GM21360 (cell line): ENCODE data around the gene ELF3.
"Not testable (repeated sequence)": the region's sequence is repeated elsewhere in the genome, so short reads cannot be mapped to it uniquely, and the experiment has no call there.

ENCODE experiments used
- ATAC-seq: cut with Tn5 transposase; IDR thresholded peaks from one replicate; pipeline ENCODE4 v1.9.1; 2021; ENCODE audit warnings: mild to moderate bottlenecking, moderate library complexity; ENCODE audit not compliant: unreplicated experiment

Gene ELF3

DNA sequence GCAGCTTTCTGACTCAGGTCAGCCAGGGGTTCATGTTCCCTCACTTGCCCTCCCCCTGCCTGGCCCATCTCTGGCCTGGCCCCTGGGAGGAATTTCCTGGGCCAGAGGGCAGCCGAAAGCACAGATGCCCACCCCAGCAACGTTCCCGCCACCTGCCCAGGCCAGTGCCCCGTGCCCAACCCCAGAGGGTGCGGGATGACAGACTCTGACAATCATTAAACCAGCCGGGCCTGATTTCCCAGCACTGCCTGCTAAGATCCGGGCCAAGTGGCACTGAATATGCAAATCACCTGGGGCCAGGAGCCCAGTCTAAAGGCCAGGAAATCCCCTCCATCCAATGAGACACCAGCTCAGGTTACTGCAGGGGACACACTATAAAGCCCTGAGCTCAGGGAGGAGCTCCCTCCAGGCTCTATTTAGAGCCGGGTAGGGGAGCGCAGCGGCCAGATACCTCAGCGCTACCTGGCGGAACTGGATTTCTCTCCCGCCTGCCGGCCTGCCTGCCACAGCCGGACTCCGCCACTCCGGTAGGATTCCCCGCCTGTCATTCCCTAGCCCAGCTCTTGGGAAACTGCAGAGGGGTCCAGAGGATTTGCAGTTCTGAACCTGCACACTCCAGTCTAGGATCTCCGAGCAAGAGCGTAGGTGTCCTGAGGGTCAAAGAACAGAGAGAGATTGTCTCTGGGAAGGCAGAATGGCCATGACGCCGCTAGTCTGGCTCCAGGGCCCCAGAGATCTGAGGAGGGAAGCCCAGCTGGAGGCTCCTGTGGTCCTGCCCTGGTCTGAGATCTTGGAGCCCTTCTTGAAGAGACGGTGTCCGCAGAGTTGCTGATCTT is at the start of gene ELF3:
ELF3 (plus strand) TSS at position 408 of the 836 bp plus-strand sequence. CDS start 550 bp downstream, outside the sequence.
- no peak for ATAC-seq

DNA sequence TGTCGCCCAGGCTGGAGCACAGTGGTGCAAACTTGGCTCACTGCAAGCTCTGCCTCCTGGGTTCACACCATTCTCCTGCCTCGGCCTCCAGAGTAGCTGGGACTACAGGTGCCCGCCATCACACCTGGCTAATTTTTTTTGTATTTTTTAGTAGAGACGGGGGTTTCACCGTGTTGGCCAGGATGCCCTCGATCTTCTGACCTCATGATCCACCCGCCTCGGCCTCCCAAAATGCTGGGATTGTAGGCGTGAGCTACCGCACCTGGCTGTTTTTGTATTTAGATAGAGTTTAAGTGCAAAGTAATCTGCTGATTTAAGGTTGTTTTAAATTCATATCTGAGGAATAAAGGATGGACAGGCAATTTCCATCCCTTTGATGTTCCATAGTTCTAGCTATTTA is 48.0 kb upstream of the ELF3 start:
- ATAC-seq = not testable (repeated sequence)

DNA sequence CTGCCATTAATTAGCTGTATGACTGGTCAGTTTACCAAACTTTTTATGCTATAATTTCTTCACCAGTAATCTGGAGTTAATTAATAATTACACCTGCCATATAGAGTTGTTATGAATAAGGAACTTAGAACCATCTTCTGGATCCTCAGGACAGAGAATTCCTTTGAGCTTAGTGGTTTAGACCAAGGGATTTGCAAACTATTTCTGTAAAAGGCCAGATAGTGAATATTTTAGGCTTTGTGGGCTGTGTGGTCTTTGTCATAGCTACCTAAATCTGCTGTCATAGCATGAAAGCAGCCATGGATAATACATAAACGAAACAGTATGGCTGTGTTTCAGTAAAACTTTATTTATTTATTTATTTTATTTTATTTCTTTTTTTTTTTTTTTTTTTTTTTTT is 46.1 kb upstream of the ELF3 start:
- no peak for ATAC-seq

DNA sequence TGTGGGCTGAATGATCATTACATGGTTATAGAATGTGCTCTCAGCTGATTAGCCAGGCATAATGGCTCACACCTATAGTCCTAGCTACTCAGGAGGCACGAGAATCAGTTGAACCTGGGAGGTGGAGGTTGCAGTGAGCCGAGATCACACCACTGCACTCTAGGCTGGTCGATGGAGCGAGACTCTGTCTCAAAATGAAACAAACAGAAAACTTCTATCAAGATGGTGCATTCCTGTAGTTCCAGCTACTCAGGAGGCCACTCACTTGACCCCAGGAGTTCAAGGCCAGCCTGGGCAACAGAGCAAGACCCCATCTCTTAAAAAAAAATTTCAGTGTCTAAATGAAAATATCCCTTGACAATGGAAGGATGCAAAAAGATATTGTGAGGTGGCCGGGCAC is 44.2 kb upstream of the ELF3 start:
- no peak for ATAC-seq

DNA sequence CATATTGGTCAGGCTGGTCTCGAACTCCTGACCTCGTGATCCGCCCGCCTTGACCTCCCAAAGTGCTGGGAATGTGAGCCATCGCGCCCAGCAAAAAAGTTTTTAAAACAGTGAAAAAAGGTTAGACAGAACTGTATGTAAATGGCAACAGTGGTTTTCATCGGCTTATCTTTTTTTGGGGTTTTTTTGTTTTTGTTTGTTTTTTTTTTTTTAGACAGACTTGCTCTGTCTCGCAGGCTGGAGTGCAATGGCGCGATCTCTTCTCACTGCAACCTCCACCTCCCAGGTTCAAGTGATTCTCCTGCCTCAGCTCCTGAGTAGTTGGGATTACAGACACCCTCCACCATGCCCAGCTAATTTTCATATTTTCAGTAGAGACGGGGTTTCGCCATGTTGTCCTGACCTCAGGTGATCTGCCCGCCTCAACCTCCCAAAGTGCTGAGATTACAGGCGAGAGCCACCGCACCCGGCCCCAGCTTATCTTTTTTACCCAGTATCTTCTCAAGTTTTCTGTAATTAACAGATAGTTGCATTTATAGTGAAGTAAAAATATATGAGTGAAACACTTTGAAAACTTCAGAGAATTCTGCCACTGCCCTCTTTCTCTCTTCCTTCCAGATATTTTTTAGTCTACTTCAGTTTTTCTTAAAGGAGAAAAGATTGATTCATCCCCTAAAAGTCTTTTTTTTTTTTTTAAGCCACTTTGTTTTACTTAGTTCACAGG is 42.0 kb upstream of the ELF3 start:
- no peak for ATAC-seq

DNA sequence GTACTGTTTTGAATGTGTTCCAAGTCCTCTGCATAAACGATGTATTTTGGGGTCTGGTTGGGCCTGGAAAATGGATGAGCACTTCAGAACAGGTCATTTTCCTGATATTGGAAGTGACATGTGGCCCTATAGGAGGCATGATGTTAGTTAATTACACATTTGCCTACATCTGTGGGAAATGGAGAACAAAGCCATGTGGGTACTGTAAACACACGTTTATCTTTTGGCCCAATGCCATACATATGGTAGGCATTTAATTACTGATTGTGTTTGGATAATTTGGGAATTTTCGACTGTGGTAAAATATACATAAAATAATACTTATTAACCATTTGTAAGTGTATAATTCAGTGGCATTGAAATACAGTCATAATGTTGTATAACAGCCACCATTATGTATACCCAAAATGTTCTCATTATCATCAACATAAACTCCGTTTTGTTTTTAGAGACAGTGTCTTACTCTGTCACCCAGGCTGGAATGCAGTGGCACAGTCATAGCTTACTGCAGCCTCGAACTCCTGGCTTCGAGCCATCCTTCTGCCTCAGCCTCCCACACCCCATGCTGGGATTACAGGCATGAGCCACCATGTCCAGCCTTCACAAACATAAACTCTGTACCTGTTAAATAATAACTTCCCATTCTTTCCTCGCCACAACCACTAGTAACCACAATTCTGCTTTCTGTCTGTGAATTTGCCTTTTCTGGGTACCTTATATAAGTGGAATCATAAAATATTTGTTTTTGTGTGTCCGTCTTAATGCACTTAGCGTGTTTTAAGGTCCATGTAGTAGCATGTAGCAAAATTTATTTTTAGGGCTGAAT is 39.8 kb upstream of the ELF3 start:
- no peak for ATAC-seq

DNA sequence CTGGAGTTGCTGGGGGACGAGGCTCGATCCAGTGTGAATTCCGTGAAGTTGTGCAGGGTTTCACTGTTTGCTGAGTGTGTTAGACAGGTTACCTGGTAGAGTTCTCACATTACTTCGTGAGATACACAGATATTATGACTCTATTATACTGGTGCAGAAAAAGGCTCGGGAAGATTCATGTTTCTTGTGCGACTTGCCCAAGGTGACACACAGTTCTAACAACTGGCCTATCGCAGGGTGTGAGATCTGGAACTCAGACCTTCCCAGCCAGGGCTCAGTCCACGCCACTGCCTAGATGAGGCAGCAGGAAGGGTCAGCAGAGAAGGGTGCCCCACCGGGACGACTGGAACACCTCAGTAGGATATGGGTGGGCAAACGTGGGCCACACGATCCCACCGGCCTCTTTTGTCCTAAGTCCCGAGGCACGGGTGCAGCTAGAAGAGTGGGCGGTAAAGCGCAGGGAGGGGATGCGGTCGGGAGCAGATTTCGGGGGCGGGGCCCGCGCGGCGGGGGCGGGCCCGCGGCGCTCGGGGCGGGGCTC is 28.2 kb upstream of the ELF3 start:
- no peak for ATAC-seq

DNA sequence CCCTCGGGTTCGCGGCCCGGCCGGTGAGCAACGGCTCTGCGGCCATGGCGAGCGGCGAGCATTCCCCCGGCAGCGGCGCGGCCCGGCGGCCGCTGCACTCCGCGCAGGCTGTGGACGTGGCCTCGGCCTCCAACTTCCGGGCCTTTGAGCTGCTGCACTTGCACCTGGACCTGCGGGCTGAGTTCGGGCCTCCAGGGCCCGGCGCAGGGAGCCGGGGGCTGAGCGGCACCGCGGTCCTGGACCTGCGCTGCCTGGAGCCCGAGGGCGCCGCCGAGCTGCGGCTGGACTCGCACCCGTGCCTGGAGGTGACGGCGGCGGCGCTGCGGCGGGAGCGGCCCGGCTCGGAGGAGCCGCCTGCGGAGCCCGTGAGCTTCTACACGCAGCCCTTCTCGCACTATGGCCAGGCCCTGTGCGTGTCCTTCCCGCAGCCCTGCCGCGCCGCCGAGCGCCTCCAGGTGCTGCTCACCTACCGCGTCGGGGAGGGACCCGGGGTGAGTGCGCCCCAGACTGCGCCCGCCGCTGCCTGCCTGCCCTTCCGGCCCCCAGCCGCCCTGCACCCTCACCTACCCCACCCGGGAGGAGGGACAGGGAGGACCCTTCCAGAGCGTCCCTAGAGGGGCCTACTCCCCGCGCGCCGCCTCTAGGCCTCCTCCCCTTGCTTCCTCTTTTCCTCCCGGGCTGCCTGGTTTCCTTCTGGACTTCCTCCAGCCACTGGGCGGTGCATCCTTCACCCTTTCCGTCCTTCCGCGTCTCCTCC is 27.6 kb upstream of the ELF3 start, which contains the start of gene RNPEP:
RNPEP (plus strand) TSS at position 26 of the 757 bp plus-strand sequence; CDS start at position 45, 19 bp downstream.
- peak; percentile 70 for ATAC-seq

DNA sequence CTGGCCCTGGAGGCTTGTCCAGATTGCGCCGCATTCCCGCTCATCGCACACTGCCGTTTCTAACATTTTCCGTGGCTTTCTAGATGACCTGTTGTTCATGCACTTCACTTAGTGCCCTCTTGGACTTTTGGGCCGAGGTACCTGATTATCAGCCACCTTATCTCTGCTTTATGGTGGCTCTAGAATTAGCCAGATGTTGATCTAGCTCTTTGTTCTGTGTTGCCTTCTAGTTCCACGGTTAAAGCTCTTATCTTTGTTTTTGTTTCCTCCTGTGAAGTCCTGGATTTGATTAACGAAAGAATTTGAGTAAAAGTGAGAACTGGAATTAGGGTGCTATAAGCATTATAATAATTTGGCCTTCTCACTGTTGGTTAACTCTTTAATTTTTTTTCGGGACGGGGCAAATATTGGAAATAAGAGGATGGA is 27.0 kb upstream of the ELF3 start:
- peak; percentile 12 for ATAC-seq

DNA sequence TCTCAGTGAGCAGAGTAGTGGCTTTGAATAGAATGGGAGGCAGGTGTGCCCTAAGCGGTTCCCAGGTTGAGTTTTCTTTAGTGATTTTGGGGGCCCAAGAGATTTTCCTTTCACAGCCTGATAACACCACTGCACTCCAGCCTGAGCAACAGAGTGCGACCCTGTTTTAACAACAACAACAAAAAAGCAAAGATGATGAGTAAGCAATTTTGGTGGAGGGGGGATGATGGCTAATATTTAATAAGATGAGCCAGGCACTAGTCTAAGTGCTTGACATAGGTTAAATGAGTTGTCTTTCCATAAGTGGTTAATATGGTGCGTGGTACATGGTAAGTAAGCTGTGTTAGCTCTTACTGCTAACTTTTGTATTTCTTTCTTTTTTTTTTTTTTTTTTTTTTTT is 25.9 kb upstream of the ELF3 start:
- ATAC-seq = no peak

DNA sequence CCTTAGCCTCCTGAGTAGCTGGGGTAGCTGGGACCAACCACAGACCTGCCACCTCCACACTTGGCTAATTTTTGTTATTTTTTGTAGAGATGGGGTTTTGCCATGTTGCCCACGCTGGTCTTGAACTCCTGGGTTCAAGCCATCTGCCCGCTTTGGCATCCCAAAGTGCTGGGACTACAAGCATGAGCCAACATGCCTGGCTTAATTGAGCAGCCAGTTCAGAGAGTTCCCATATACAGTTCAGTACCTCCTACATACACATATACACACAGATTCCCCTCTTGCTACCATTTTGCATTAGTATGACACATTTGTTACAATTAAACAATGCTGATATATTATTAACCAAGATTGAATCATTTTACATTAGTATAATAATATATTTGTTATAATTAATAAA is 25.0 kb upstream of the ELF3 start:
- no peak for ATAC-seq

DNA sequence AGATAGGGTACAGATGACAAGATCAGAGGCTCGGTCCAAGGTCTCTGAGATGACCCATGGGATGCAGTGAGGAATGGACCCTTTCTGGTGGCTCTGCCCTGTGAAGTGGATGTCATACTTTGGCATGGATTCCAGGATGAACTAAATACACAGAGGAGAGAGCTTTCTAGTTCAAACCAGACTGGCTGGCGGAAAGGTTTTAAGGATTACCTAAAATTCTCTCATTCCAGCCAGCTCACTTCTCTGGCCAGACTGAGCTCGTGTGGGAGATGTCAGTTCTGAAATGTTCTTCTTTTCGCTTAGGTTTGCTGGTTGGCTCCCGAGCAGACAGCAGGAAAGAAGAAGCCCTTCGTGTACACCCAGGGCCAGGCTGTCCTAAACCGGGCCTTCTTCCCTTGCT is 21.8 kb upstream of the ELF3 start:
- ATAC-seq = no peak

DNA sequence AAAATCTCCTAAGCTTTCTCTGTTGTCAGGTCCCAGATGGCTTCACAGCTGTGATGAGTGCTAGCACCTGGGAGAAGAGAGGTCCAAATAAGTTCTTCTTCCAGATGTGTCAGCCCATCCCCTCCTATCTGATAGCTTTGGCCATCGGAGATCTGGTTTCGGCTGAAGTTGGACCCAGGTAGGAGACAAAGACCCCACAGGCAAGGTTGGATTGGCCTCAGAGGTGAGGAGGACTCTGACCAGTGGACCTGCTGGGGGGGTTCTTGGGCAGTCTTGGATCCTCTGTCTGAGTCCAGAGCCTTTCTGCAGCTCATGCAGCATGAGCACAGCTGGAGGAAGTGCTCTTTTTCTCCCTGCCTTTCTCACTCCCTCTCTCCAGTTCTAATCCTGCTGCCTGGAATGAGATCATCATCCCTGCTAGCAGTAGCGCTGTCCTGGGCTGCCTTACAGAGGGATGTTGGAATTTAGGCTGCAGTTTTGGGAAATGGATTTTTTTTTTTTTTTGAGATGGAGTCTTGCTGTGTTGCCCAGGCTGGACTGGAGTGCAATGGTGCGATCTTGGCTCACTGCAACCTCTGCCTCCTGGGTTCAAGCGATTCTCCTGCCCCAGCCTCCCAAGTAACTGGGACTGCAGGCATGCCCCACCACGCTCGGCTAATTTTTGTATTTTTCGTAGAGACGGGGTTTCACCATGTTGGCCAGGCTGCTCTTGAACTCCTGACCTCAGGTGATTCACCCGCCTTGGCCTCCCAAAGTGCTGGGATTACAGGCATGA is 20.8 kb upstream of the ELF3 start:
- no peak for ATAC-seq

DNA sequence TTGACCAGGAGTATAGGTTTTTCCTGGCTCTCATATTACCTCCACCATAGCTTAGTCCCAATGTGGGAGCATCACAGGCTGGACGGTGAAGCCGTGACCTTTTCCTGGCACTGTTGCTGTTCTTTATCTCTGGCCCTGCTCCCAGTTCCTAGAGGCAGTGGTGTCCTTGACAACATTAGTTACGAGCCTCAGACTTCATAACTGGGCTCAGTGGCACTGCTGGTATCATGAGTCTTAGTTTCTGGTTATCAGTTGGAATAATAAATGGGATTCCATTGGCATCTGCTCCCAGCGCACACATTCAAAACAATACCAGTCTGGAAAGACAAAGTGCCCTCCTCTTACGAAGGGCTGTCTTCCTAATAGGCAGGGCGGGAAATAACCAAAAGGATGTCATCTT is 20.0 kb upstream of the ELF3 start:
- no peak for ATAC-seq

DNA sequence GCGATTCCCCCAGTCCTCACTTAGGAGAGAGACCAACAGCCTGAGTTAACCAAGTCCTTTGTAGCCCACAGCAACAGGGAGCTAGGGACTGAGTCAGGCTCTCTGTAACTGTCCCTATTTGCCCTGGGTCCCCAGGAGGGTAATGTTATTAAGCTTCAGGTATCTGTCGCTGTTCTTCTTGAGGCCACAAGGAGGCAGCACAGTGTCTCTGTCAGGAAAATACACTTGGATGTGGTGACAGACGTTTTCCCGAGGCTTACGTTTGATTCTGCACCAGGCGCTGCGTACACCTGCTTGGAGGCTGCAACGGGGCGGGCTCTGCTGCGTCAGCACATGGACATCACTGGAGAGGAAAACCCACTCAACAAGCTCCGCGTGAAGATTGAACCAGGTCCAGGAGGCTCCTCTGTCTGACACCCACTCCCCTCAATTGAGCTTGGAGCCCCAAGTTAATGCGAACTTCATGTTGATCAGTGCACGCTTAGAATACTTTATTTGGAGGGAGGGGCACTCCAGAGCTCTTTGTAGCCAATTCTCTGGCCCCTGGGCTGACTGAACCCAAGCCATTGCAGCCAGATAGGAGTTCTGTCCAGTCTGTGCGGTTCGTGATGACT is 10.7 kb upstream of the ELF3 start:
- no peak for ATAC-seq

DNA sequence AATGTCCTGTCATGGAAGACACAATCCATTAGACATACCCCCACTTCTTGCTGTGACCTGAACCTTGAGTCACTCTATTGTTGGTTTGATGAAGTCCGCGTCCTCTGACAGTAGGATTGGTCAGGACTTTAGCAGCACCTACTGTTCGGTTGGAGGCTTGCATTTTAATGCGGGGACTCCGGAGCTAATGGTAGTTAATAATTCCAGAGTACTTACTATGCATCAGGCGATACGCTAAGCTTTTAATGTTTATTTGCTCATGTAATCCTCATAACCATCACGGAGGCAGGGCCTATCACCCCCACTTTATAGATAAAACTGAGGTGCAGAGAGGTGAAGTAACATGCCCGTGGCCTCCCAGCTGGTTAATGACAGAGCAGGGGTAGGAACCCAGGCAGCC is 7.9 kb upstream of the ELF3 start:
- no peak for ATAC-seq

DNA sequence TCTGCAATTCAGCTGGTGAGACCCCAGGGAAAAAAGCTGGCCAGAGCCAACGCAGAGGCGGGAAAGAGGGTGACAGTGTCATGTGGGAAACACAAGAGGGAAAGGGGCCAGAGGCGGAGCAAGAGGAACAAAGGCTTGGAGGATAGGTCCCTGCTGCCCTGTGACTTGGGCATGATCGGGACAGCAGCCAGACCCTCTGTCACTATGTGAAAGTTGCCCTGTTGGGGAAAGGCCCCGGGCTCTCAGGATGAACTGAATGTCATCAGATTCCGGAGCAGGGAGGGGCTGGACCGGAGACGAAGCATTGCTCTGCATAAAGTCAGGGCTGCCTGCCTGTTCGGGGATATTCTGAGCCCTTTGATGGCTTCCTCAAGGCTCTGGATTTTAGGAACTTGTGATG is 5.7 kb upstream of the ELF3 start:
- ATAC-seq = no peak

DNA sequence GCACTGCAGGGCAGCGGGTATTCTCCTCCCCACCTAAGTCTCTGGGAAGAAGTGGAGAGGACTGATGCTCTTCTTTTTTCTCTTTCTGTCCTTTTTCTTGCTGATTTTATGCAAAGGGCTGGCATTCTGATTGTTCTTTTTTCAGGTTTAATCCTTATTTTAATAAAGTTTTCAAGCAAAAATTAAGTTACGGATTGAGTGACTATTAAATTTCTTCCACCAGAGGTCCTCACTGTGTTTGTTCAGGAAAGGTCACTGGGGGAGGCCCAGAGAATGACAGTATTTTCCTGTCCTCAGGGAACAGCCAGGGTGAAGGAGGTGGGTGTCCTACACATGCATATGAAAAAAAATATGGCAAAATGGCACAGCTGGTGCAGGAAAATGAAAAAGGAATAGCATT is 4.4 kb upstream of the ELF3 start:
- no peak for ATAC-seq

DNA sequence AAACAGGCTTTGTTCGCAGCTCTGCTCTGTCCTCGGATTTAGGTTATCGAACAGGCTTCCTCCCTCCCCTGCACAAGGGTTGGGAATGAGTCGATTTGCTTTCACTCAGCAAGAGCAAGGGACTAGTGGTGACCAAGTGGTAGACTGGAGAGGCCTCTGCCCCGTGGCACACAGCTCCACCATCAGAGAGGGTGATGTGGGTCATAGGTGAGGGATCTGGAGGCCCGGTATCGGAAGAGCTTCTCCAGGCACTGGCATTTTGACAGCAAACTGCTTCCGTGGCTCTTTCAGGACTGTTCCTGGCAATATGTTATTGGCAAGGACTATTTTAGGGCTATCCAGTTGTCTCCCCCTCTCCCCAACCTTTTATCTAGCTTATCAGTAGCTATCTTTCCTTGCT is 3.1 kb upstream of the ELF3 start:
- no peak for ATAC-seq
